SK-N-SH (cell line): ENCODE results near the gene SULT1A3. TPM values are rescaled to one million over a fixed set of nuclear protein-coding genes. Genes with fewer than 3 reads are reported as not detected.

Experiments
- CTCF ChIA-PET: fragments of 300-600, 350-600 bp; formaldehyde crosslinking; extraction: SDS; loops from one replicate; lab custom pipeline; 2021; lab: Yijun Ruan, JAX
- POLR2A ChIA-PET: fragments of 350-600 bp; sonication (Branson Sonifier 250); formaldehyde crosslinking; extraction: SDS; loops from one replicate; lab custom pipeline; 2020; ENCODE audit warnings: antibody characterized with exemption, inconsistent platforms; lab: Yijun Ruan, JAX
- DNase-seq: peaks from one replicate; pipeline ENCODE4 v3.0.0; 2012
- H2AFZ ChIP-seq: fragments of 200-600 bp; sonication (generic); 2 replicates; pipeline ENCODE4 v1.8.1; 2016; ENCODE audit warnings: antibody characterized with exemption, mild to moderate bottlenecking, low read depth
- H3F3A ChIP-seq: fragments of 200-600 bp; sonication (generic); replicated peaks from 2 replicates; pipeline ENCODE3; 2016; ENCODE audit warnings: antibody characterized with exemption, mild to moderate bottlenecking; ENCODE audit not compliant: insufficient read depth
- H3K27ac ChIP-seq, 2 experiments: fragments of 200-500 bp in 1 of 2; fragments of 200-600 bp in 1 of 2; sonication (Bioruptor generic) in 1 of 2; sonication (generic), shearing (Covaris generic) in 1 of 2; 2 replicates each; pipeline versions ENCODE4 v1.5.1 to v1.6.1; 2014 to 2016; ENCODE audit warnings: low read depth in 2 of 2, inconsistent platforms in 1 of 2, low read length in 1 of 2, mild to moderate bottlenecking in 1 of 2, mixed read lengths in 1 of 2
- H3K27me3 ChIP-seq: fragments of 200-600 bp; sonication (generic), shearing (Covaris generic); 2 replicates; pipeline ENCODE4 v1.6.1; 2016; ENCODE audit warnings: mixed run types; ENCODE audit not compliant: insufficient read depth
- H3K36me3 ChIP-seq, 2 experiments: fragments of 200-500 bp in 1 of 2; fragments of 200-600 bp in 1 of 2; sonication (Bioruptor generic) in 1 of 2; sonication (generic) in 1 of 2; replicated peaks in 1 of 2; 2 replicates each; pipeline versions ENCODE3 to v1.5.1; 2014 to 2016; ENCODE audit warnings: low read length in 1 of 2, mild to moderate bottlenecking in 1 of 2; ENCODE audit not compliant: insufficient read depth in 2 of 2, control insufficient read depth in 1 of 2
- H3K4me1 ChIP-seq, 2 experiments: fragments of 200-500 bp in 1 of 2; fragments of 200-600 bp in 1 of 2; sonication (Bioruptor generic) in 1 of 2; sonication (generic), shearing (Covaris generic) in 1 of 2; 2 replicates each; pipeline versions ENCODE4 v1.5.1 to v1.6.1; 2014 to 2016; ENCODE audit warnings: low read depth in 1 of 2, low read length in 1 of 2, mixed run types in 1 of 2; ENCODE audit not compliant: insufficient read depth in 2 of 2, control insufficient read depth in 1 of 2
- H3K4me2 ChIP-seq: fragments of 200-600 bp; sonication (generic), shearing (Covaris generic); 2 replicates; pipeline ENCODE4 v1.6.1; 2017; ENCODE audit warnings: mixed run types
- H3K4me3 ChIP-seq, 2 experiments: fragments of 200-500 bp in 1 of 2; fragments of 200-600 bp in 1 of 2; sonication (Bioruptor generic) in 1 of 2; sonication (generic), shearing (Covaris generic) in 1 of 2; 2 replicates each; pipeline versions ENCODE4 v1.5.1 to v1.8.1; 2014 to 2016; ENCODE audit warnings: low read depth in 2 of 2, inconsistent platforms in 1 of 2, low read length in 1 of 2, mild to moderate bottlenecking in 1 of 2, mixed read lengths in 1 of 2, moderate library complexity in 1 of 2
- H3K79me2 ChIP-seq: fragments of 200-600 bp; sonication (generic); 2 replicates; pipeline ENCODE4 v1.8.1; 2017; ENCODE audit warnings: mild to moderate bottlenecking; ENCODE audit not compliant: insufficient read depth
- H3K9ac ChIP-seq: fragments of 200-600 bp; sonication (generic); 2 replicates; pipeline ENCODE4 v1.6.1; 2017; ENCODE audit warnings: mixed run types
- H3K9me2 ChIP-seq: fragments of 200-600 bp; sonication (generic); 2 replicates; pipeline ENCODE4 v1.6.1; 2017; ENCODE audit warnings: mixed run types
- H3K9me3 ChIP-seq: fragments of 200-600 bp; sonication (generic); 2 replicates; pipeline ENCODE4 v1.6.1; 2017; ENCODE audit warnings: mixed run types, mild to moderate bottlenecking, moderate library complexity
- H4K20me1 ChIP-seq: fragments of 200-600 bp; sonication (generic); 2 replicates; pipeline ENCODE4 v1.6.1; 2017; ENCODE audit warnings: mild to moderate bottlenecking, mixed run types; ENCODE audit not compliant: insufficient read depth
- EP300 ChIP-seq, 2 experiments: IDR thresholded peaks; 2 replicates each; pipeline versions ENCODE4 v1.4.0 to v1.6.1; 2012; ENCODE audit warnings: borderline replicate concordance in 1 of 2, low read depth in 1 of 2, low read length in 1 of 2
- EZH2phosphoT487 ChIP-seq: fragments of 200-600 bp; sonication (generic); IDR thresholded peaks from 2 replicates; pipeline ENCODE4 v1.6.1; 2017; ENCODE audit warnings: low read depth, mixed run types, mild to moderate bottlenecking, antibody characterized with exemption, moderate library complexity, borderline replicate concordance
- FOXM1 ChIP-seq: IDR thresholded peaks from 2 replicates; pipeline ENCODE4 v1.4.0; 2012; ENCODE audit warnings: low read depth, mild to moderate bottlenecking
- GATA2 ChIP-seq: sonication (generic); formaldehyde crosslinking; IDR thresholded peaks from 2 replicates; pipeline ENCODE4 v1.5.0; 2020; ENCODE audit warnings: mild to moderate bottlenecking, missing genetic modification reagents
- NFIC ChIP-seq: IDR thresholded peaks from 2 replicates; pipeline ENCODE4 v1.4.0; 2012; ENCODE audit warnings: borderline replicate concordance
- NRF1 ChIP-seq: IDR thresholded peaks from 2 replicates; pipeline ENCODE4 v1.6.1; 2012; ENCODE audit warnings: low read depth, mild to moderate bottlenecking, low read length
- RCOR1 ChIP-seq: fragments of 150-350 bp; IDR thresholded peaks from 2 replicates; pipeline ENCODE4 v1.6.1; 2017; ENCODE audit warnings: antibody characterized with exemption, low read length
- RFX5 ChIP-seq: IDR thresholded peaks from 2 replicates; pipeline ENCODE4 v1.6.1; 2012; ENCODE audit warnings: mild to moderate bottlenecking, improper control_type of control experiment, low read length
- SIN3A ChIP-seq: IDR thresholded peaks from 2 replicates; pipeline ENCODE4 v1.6.1; 2012; ENCODE audit warnings: low read depth, mild to moderate bottlenecking, low read length, moderate library complexity, borderline replicate concordance
- SMC3 ChIP-seq: IDR thresholded peaks from 2 replicates; pipeline ENCODE4 v1.6.1; 2012; ENCODE audit warnings: low read depth, low read length, improper control_type of control experiment
- TCF12 ChIP-seq: IDR thresholded peaks from 2 replicates; pipeline ENCODE4 v1.4.0; 2012
- WGBS: methylation state at CpG from one replicate; pipeline ENCODE4 v1.1.6; 2017; ENCODE audit warnings: low lambda C conversion rate; 5-methylcytosine and 5-hydroxymethylcytosine counted together
- polyA plus RNA-seq, 3 experiments: library from polyadenylated mRNA; depleted of rRNA; stranded (reverse); fragments of >200 nt; gene quantifications; 2 replicates each; pipeline ENCODE4 v1.2.3, GENCODE V29; 2012
- TF ChIP-seq, protein P1 (sequence below): IDR thresholded peaks from 2 replicates; pipeline ENCODE4 v1.4.0; 2012; ENCODE audit warnings: low read depth
- TF ChIP-seq, protein P2 (sequence below): fragments of 150-350 bp; IDR thresholded peaks from 2 replicates; pipeline ENCODE4 v1.6.1; 2016; ENCODE audit warnings: mild to moderate bottlenecking, low read depth, low read length
- TF ChIP-seq, protein P3 (sequence below): IDR thresholded peaks from 2 replicates; pipeline ENCODE4 v1.6.1; 2012; ENCODE audit warnings: mild to moderate bottlenecking, low read depth, low read length, moderate library complexity

Gene SULT1A3
- polyA plus RNA-seq, 1 of the 3 experiments (the other 2 are of a cell fraction) = 20.4 TPM

DNA sequence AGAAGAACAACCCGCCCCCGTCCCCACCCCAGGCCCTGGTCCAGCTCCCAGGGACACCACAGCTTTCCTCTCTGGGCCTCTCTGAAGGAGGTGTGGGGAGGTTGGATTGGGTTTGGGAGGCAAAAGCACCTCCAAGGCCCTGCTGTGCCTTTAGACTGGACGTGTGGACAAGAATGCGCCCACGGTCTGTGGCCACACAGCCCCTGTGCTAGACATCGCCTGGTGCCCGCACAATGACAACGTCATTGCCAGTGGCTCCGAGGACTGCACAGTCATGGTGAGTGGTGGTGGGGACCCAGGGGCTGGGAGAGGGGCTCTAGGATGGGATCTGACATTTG, 12.6 kb upstream of the SULT1A3 start:
- H2AFZ ChIP-seq = no peak overlapping the region
- no peaks in the 10 kb centered on the region for H3K9me2 ChIP-seq
- no peak overlapping the region for H3K4me3 ChIP-seq
- no peaks in the 10 kb centered on the region for H3K9me3 ChIP-seq
- no peak for DNase-seq
- no peaks in the 10 kb centered on the region for H4K20me1 ChIP-seq
- TF ChIP-seq EP300 (IDR thresholded peaks at IDR 0.05; ENCODE audit: borderline replicate concordance in 1 of 2, low read depth in 1 of 2, low read length in 1 of 2) = no peak
- no peak for TF ChIP-seq SMC3
- TF ChIP-seq TCF12 = no peak
- no peak for TF ChIP-seq RCOR1
- TF ChIP-seq, protein P1, sequence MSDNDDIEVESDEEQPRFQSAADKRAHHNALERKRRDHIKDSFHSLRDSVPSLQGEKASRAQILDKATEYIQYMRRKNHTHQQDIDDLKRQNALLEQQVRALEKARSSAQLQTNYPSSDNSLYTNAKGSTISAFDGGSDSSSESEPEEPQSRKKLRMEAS = no peak
- no peak for TF ChIP-seq FOXM1
- TF ChIP-seq, protein P2, sequence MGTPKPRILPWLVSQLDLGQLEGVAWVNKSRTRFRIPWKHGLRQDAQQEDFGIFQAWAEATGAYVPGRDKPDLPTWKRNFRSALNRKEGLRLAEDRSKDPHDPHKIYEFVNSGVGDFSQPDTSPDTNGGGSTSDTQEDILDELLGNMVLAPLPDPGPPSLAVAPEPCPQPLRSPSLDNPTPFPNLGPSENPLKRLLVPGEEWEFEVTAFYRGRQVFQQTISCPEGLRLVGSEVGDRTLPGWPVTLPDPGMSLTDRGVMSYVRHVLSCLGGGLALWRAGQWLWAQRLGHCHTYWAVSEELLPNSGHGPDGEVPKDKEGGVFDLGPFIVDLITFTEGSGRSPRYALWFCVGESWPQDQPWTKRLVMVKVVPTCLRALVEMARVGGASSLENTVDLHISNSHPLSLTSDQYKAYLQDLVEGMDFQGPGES = no peak
- no peak for TF ChIP-seq NFIC
- TF ChIP-seq NRF1 = no peak
- TF ChIP-seq, protein P3, sequence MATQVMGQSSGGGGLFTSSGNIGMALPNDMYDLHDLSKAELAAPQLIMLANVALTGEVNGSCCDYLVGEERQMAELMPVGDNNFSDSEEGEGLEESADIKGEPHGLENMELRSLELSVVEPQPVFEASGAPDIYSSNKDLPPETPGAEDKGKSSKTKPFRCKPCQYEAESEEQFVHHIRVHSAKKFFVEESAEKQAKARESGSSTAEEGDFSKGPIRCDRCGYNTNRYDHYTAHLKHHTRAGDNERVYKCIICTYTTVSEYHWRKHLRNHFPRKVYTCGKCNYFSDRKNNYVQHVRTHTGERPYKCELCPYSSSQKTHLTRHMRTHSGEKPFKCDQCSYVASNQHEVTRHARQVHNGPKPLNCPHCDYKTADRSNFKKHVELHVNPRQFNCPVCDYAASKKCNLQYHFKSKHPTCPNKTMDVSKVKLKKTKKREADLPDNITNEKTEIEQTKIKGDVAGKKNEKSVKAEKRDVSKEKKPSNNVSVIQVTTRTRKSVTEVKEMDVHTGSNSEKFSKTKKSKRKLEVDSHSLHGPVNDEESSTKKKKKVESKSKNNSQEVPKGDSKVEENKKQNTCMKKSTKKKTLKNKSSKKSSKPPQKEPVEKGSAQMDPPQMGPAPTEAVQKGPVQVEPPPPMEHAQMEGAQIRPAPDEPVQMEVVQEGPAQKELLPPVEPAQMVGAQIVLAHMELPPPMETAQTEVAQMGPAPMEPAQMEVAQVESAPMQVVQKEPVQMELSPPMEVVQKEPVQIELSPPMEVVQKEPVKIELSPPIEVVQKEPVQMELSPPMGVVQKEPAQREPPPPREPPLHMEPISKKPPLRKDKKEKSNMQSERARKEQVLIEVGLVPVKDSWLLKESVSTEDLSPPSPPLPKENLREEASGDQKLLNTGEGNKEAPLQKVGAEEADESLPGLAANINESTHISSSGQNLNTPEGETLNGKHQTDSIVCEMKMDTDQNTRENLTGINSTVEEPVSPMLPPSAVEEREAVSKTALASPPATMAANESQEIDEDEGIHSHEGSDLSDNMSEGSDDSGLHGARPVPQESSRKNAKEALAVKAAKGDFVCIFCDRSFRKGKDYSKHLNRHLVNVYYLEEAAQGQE = no peak
- TF ChIP-seq SIN3A = no peak
- TF ChIP-seq GATA2 (CRISPR knock-in tag) = no peak
- TF ChIP-seq RFX5 = no peak
- no peak for TF ChIP-seq EZH2phosphoT487
- WGBS = 98% methylated on average over 7 of the region's 9 CpGs
- H3K4me1 ChIP-seq = peaks cover 0 to 25% of the 10 kb centered on the region in 2 experiments; a peak in 1 of 4 replicates
- H3K4me2 ChIP-seq = no peak overlapping the region
- H3K79me2 ChIP-seq = no peaks in the 10 kb centered on the region
- H3K27ac ChIP-seq = no peak overlapping the region; a peak in 1 of 4 replicates
- H3F3A ChIP-seq = peaks cover 4% of the 10 kb centered on the region
- ChIA-PET CTCF (interaction anchor here (1.3 to 6.0 kb wide), 2 partner anchors 91 to 93 kb away, joined by 3 to 33 read pairs; partner anchors contain the start of genes TBX6 and YPEL3), POLR2A (no interaction called here)
- peaks cover 0 to 6% of the 10 kb centered on the region in 2 experiments for H3K36me3 ChIP-seq
- no peaks in the 10 kb centered on the region for H3K27me3 ChIP-seq
- no peak overlapping the region for H3K9ac ChIP-seq
